ENCODE data around the gene C3orf18. TPM values are rescaled to one million over a fixed set of nuclear protein-coding genes. Genes with fewer than 3 reads are reported as not detected.

C3orf18 gene
- total RNA-seq, 1 experiment from 2014 or later: 10.1 TPM

DNA sequence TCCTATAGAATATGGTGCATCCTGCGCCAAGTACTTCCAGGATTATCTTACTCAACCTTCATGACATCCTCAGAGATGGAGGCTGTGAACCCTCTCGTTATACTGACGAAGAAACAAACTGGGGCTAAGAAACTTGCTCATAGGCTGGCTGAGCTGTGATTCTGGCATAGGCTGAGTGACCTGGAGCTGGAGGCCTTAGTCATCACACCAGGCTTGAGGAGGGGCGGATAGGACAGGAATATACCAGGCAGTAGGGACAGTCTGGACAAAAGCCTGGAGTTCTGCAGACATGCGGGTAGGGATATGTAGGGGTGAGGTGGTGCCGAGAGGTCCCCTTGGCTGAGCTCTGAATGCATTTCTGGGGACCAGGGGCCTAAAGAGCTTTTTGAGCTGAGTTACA is 19.8 kb upstream of the C3orf18 start:
- CTCF ChIA-PET: no interaction called here
- no peak overlapping the region for H3K9ac ChIP-seq (ENCODE audit: low read length)
- H3K36me3 ChIP-seq (ENCODE audit: control insufficient read depth in 1 of 2, insufficient read depth in 2 of 2, low read length in 2 of 2): no peaks in the 10 kb centered on the region
- H3K27me3 ChIP-seq (ENCODE audit: insufficient read depth, low read length): no peaks in the 10 kb centered on the region
- H3K4me1 ChIP-seq (ENCODE audit: control insufficient read depth in 1 of 2, insufficient read depth in 2 of 2, low read length in 2 of 2): peaks cover 7 to 16% of the 10 kb centered on the region in 2 experiments; a peak in 3 of 4 replicates
- BruUV-seq (replicated peaks): no TSS peak
- RAD21 ChIA-PET (ENCODE audit: low non-redundant PET in 1 of 2, low total read pairs in 2 of 2, uncharacterized antibody in 2 of 2, unreplicated experiment in 2 of 2): interaction anchor here in 1 of 2 experiments (0.7 kb wide), 1 partner anchor 998 kb away, joined by 3 read pairs; no protein-coding TSS in a partner anchor
- no peaks in the 10 kb centered on the region for H3K9me3 ChIP-seq (ENCODE audit: control insufficient read depth in 1 of 2, insufficient read depth in 1 of 2, low read depth in 1 of 2, low read length in 2 of 2)
- no peaks in the 10 kb centered on the region for H3K79me2 ChIP-seq (ENCODE audit: insufficient read depth, low read length)
- H3K27ac ChIP-seq (ENCODE audit: low read depth, low read length): no peak overlapping the region
- H3K9me2 ChIP-seq (ENCODE audit: insufficient read depth): no peaks in the 10 kb centered on the region
- H4K20me1 ChIP-seq (ENCODE audit: insufficient read depth): no peaks in the 10 kb centered on the region
- H3K4me2 ChIP-seq (ENCODE audit: low read length): no peak overlapping the region
- H2AFZ ChIP-seq (ENCODE audit: low read depth, low read length, poor library complexity, severe bottlenecking): no peak overlapping the region
- no peak for TF ChIP-seq CTCF (IDR thresholded peaks at IDR 0.05 in 2 of 3, conservative IDR thresholded peaks at IDR 0.05 in 1 of 3; ENCODE audit: borderline replicate concordance in 1 of 3, insufficient read depth in 1 of 3, low read depth in 2 of 3, low read length in 2 of 3)
- no peak for TF ChIP-seq CEBPB (IDR thresholded peaks at IDR 0.05; ENCODE audit: low read depth)
- no peak for TF ChIP-seq SP1 (IDR thresholded peaks at IDR 0.05; ENCODE audit: low read depth)
- no peak for TF ChIP-seq JUND (IDR thresholded peaks at IDR 0.05)
- TF ChIP-seq, protein P1, sequence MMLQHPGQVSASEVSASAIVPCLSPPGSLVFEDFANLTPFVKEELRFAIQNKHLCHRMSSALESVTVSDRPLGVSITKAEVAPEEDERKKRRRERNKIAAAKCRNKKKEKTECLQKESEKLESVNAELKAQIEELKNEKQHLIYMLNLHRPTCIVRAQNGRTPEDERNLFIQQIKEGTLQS (IDR thresholded peaks at IDR 0.05): no peak
- no peak for TF ChIP-seq EZH2phosphoT487 (IDR thresholded peaks at IDR 0.05; ENCODE audit: borderline replicate concordance)
- no peak; the same call in 1 of the 2 replicates for TF ChIP-seq POLR2AphosphoS5 (IDR thresholded peaks at IDR 0.05; ENCODE audit: low read depth, low read length)
- TF ChIP-seq FOSL1 (IDR thresholded peaks at IDR 0.05; ENCODE audit: low read depth): no peak
- TF ChIP-seq CBX3 (IDR thresholded peaks at IDR 0.05; ENCODE audit: low read depth): no peak
- no peak for TF ChIP-seq MAX (IDR thresholded peaks at IDR 0.05)
- TF ChIP-seq ZNF274 (IDR thresholded peaks at IDR 0.05; ENCODE audit: low read depth, low read length): no peak
- TF ChIP-seq EGR1 (IDR thresholded peaks at IDR 0.05; ENCODE audit: low read depth): no peak
- no peak for TF ChIP-seq REST (IDR thresholded peaks at IDR 0.05; ENCODE audit: low read depth)
- no peak for TF ChIP-seq SIN3A (IDR thresholded peaks at IDR 0.05; ENCODE audit: low read depth)
- TF ChIP-seq ZBTB33 (IDR thresholded peaks at IDR 0.05; ENCODE audit: extremely low read depth, insufficient replicate concordance, low read length): no peak
- intact Hi-C loops (cut with micrococcal nuclease): no loop called here
- no peak overlapping the region for H3K4me3 ChIP-seq (replicated peaks in 1 of 2; ENCODE audit: low read depth in 1 of 2, low read length in 2 of 2)
- ATAC-seq (no peak), DNase-seq (ENCODE audit: low read depth, low spot score) (no peak)
- POLR2A ChIA-PET: no interaction called here
